GM12878 (cell line): Measurements from ENCODE around the gene NEMP2. TPM values are rescaled to one million over a fixed set of nuclear protein-coding genes. Genes with fewer than 3 reads are reported as not detected.
A peak's percentile ranks its signal among the peaks of the same experiment; 100 is the strongest.

Experiments used
- ATAC-seq: fragments of 200-7000 bp; cut with Tn5 transposase; 3 replicates; pipeline ENCODE4 v1.9.1; 2020; ENCODE audit warnings: mild to moderate bottlenecking, moderate library complexity
- BruUV-seq: library from RNA; stranded (reverse); fragments of 400-500 nt; replicated peaks from 2 replicates; lab custom pipeline; 2021; lab: Mats Ljungman, UMichigan
- CTCF ChIA-PET: fragments of 300-600 bp; sonication (Branson Sonifier 250); formaldehyde crosslinking; extraction: SDS; loops from one replicate; lab custom pipeline; 2021; ENCODE audit warnings: inconsistent platforms; lab: Yijun Ruan, JAX
- POLR2A ChIA-PET: fragments of 350-600 bp; formaldehyde crosslinking; extraction: SDS; loops from one replicate; lab custom pipeline; 2021; ENCODE audit warnings: inconsistent platforms; lab: Charles Lee
- RAD21 ChIA-PET: fragments of 300-600 bp; sonication (Branson Sonifier 250); formaldehyde crosslinking; loops from one replicate; lab custom pipeline; 2023; ENCODE audit warnings: antibody characterized with exemption; ENCODE audit not compliant: unreplicated experiment; lab: Charles Lee
- SMC1A ChIA-PET: fragments of 300-600 bp; sonication (Branson Sonifier 250); formaldehyde crosslinking; loops from one replicate; lab custom pipeline; 2023; ENCODE audit not compliant: unreplicated experiment, uncharacterized antibody; lab: Charles Lee
- DNase-seq: peaks from one replicate; pipeline ENCODE4 v3.0.0-alpha.2; 2011; ENCODE audit warnings: low read depth, low spot score
- FAIRE-seq: peaks from 3 replicates; lab custom pipeline; 2011; peaks lifted over from hg19 to GRCh38; lab: Jason Lieb, UNC
- H2AFZ ChIP-seq: 2 replicates; pipeline ENCODE4 v1.6.0; 2011; ENCODE audit warnings: low read depth, low read length, control low read depth; ENCODE audit not compliant: control insufficient read depth
- H3K27ac ChIP-seq: 2 replicates; pipeline ENCODE4 v1.5.1; 2011; ENCODE audit warnings: control low read depth; ENCODE audit not compliant: control insufficient read depth, insufficient read depth
- H3K27me3 ChIP-seq, 2 experiments: replicated peaks in 1 of 2; 2 replicates each; pipeline versions ENCODE4 v1.6.0 to v1.6.1; 2011; ENCODE audit warnings: low read length in 1 of 2; ENCODE audit not compliant: control insufficient read depth in 2 of 2, insufficient read depth in 2 of 2
- H3K36me3 ChIP-seq, 2 experiments: 2 replicates each; pipeline ENCODE4 v1.5.1; 2011; ENCODE audit warnings: low read length in 1 of 2; ENCODE audit not compliant: control insufficient read depth in 2 of 2, insufficient read depth in 2 of 2
- H3K4me1 ChIP-seq: 2 replicates; pipeline ENCODE4 v1.6.1; 2011; ENCODE audit warnings: mild to moderate bottlenecking, low read length, moderate library complexity, mixed read lengths; ENCODE audit not compliant: control insufficient read depth, insufficient read depth
- H3K4me2 ChIP-seq: 2 replicates; pipeline ENCODE4 v1.6.0; 2011; ENCODE audit warnings: control low read depth; ENCODE audit not compliant: control insufficient read depth, insufficient read depth
- H3K4me3 ChIP-seq: fragments of 200-600 bp; sonication (generic); 2 replicates; pipeline ENCODE4 v1.5.1; 2016
- H3K79me2 ChIP-seq: 2 replicates; pipeline ENCODE4 v1.6.0; 2011; ENCODE audit warnings: low read length; ENCODE audit not compliant: control insufficient read depth, insufficient read depth
- H3K9ac ChIP-seq: 2 replicates; pipeline ENCODE4 v1.8.0; 2011; ENCODE audit warnings: low read length, control low read depth, mixed read lengths; ENCODE audit not compliant: control insufficient read depth, insufficient read depth
- H3K9me3 ChIP-seq: replicated peaks from 3 replicates; pipeline ENCODE4 v1.5.1; 2011; ENCODE audit warnings: mild to moderate bottlenecking, low read length; ENCODE audit not compliant: control insufficient read depth, insufficient read depth
- H4K20me1 ChIP-seq: 2 replicates; pipeline ENCODE4 v1.6.0; 2011; ENCODE audit not compliant: control insufficient read depth, insufficient read depth
- BACH1 ChIP-seq: fragments of 450-650 bp; IDR thresholded peaks from 2 replicates; pipeline ENCODE4 v1.6.1; 2017; ENCODE audit warnings: mild to moderate bottlenecking, borderline replicate concordance
- BCLAF1 ChIP-seq: fragments of 450-650 bp; IDR thresholded peaks from 2 replicates; pipeline ENCODE4 v1.6.1; 2017; ENCODE audit warnings: antibody characterized with exemption, mild to moderate bottlenecking, moderate library complexity
- CREB1 ChIP-seq: IDR thresholded peaks from 2 replicates; pipeline ENCODE4 v1.6.1; 2012; ENCODE audit warnings: low read depth, mild to moderate bottlenecking, inconsistent platforms
- CREM ChIP-seq: IDR thresholded peaks from 2 replicates; pipeline ENCODE4 v1.6.1; 2014; ENCODE audit warnings: antibody characterized with exemption, low read depth
- HCFC1 ChIP-seq: fragments of 150-350 bp; IDR thresholded peaks from 2 replicates; pipeline ENCODE4 v1.6.1; 2014; ENCODE audit warnings: low read length
- HDAC2 ChIP-seq: fragments of 200-600 bp; sonication (generic); IDR thresholded peaks from 2 replicates; pipeline ENCODE4 v1.6.1; 2017
- IKZF2 ChIP-seq, 2 experiments: fragments of 450-650 bp; IDR thresholded peaks; 2 replicates each; pipeline ENCODE4 v1.6.1; 2017; ENCODE audit warnings: mild to moderate bottlenecking in 2 of 2, moderate library complexity in 2 of 2
- POLR2A ChIP-seq: IDR thresholded peaks from 2 replicates; pipeline ENCODE4 v1.6.1; 2011; ENCODE audit warnings: low read depth, mild to moderate bottlenecking, low read length
- RAD51 ChIP-seq: fragments of 450-650 bp; IDR thresholded peaks from 2 replicates; pipeline ENCODE4 v1.6.1; 2016; ENCODE audit warnings: moderate library complexity, mild to moderate bottlenecking, inconsistent platforms
- REST ChIP-seq: IDR thresholded peaks from 2 replicates; pipeline ENCODE4 v1.6.1; 2012; ENCODE audit warnings: mild to moderate bottlenecking, low read depth, low read length
- RUNX3 ChIP-seq: IDR thresholded peaks from 2 replicates; pipeline ENCODE4 v1.6.1; 2012; ENCODE audit warnings: low read length, inconsistent platforms
- SMC3 ChIP-seq: IDR thresholded peaks from 2 replicates; pipeline ENCODE4 v1.6.1; 2011; ENCODE audit warnings: low read length, improper control_type of control experiment, borderline replicate concordance
- TARDBP ChIP-seq: IDR thresholded peaks from 2 replicates; pipeline ENCODE4 v1.6.1; 2016; ENCODE audit warnings: borderline replicate concordance
- in situ Hi-C: fragments of 300-500 bp; cut with MboI; formaldehyde crosslinking; loops from 9 replicates; pipeline ENCODE4 v1.14.3; 2018; ENCODE audit warnings: mixed read lengths
- intact Hi-C: fragments of 100-400 bp; cut with micrococcal nuclease; formaldehyde crosslinking; loops from one replicate; pipeline ENCODE4 v1.14.2; 2022; ENCODE audit not compliant: unreplicated experiment
- polyA plus RNA-seq, 11 experiments: library from polyadenylated mRNA; depleted of rRNA in 4 of 11; unstranded in 6 of 11; stranded (reverse) in 5 of 11; fragments of >200 nt; fragmentation: Nextera tagmentation in 4 of 11; fragmentation: Illumina TruSeq in 1 of 11; extraction: Ambion mirVana in 4 of 11; extraction: Trizol in 1 of 11; gene quantifications; 1 replicate in 1 of 11; 2 replicates in 10 of 11; pipeline versions ENCODE4 v1.2.1 to v1.2.3, GENCODE V29; 2011 to 2016; ENCODE audit warnings: inconsistent platforms in 2 of 11, missing spikeins in 2 of 11, low read depth in 1 of 11
- total RNA-seq, 4 experiments: library from RNA; depleted of rRNA in 3 of 4; stranded (reverse); fragments of >200 nt in 3 of 4; fragmentation: Illumina TruSeq in 1 of 4; extraction: Trizol in 1 of 4; gene quantifications; 2 replicates each; pipeline versions ENCODE4 v1.2.1 to v1.2.3, GENCODE V29; 2013 to 2021
- TF ChIP-seq, protein P1 (sequence below): fragments of 450-650 bp; IDR thresholded peaks from 2 replicates; pipeline ENCODE4 v1.6.1; 2016; ENCODE audit warnings: mild to moderate bottlenecking
- TF ChIP-seq, protein P2 (sequence below): fragments of 450-650 bp; formaldehyde crosslinking; IDR thresholded peaks from 2 replicates; pipeline ENCODE4 v1.4.0; 2022; ENCODE audit warnings: mild to moderate bottlenecking, moderate library complexity

NEMP2 gene
- total and polyA plus RNA-seq, 10 of the 15 experiments (the other 5 are each of a cell fraction or from before 2014, with no cell fraction given) = 2.3 to 14.0 (median 8.1) TPM

DNA sequence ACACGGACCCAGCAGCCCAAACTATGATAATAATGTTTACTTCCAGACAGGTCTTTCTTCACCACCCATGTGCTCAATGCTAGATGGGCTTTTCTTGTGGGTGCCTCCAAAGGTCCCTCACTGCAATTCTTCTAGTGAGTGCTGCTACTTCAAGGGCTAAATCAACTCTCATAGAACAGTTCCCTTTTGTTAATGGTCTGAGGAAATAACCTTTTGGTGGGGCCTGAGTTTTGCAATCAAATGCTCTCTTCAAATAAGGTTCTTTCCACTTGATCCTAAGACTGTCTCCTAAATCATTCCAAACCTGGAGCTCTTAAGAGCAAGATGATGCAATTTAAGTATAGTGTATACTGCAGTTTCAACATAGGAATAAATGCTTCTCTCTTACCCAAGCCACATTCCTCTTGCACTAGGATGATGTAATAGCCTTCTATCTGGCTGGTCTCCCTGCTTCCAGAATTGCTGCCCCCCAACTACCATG, 6.0 kb downstream of the NEMP2 start (continued):
- peak; percentile 53 for TF ChIP-seq REST
- no peak for TF ChIP-seq SMC3
- TF ChIP-seq CREM = no peak
- TF ChIP-seq, all 136 proteins: peak for 2

DNA sequence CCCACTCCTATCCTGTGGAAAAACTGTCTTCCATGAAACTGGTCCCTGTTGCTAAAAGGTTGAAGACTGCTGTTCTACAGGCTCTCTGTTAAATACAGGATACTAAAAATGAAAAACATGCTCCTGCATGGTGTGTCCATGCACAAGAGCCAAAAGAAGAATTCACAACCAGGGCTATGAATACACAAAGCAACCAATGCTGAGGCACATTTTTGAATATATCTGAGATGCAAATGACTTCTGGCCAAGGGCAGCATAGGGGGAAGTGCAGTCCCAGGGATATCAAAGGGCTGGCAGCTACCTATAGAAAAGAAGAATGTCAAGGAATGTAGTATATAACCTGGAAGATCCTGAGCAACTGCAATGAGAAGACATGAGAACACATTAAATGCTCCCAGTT, 6.6 kb downstream of the NEMP2 start:
- ChIA-PET CTCF (no interaction called here), POLR2A (no interaction called here), SMC1A (no interaction called here), RAD21 (no interaction called here)
- peaks cover 44% of the 10 kb centered on the region for H3K4me1 ChIP-seq
- DNase-seq (no peak), FAIRE-seq (no peak), ATAC-seq (no peak)
- no peak overlapping the region for H3K27ac ChIP-seq
- intact Hi-C loops (loop anchor here (5.0 kb wide), 1 partner anchor 274 kb away; no protein-coding TSS in a partner anchor), in situ Hi-C loops (no loop called here)
- BruUV-seq = no TSS peak
- no peak overlapping the region for H3K4me3 ChIP-seq
- H3K4me2 ChIP-seq = 0 out of 2 replicates have a peak overlapping the region, but pooled peaks have one; percentile 11
- H3K79me2 ChIP-seq = peaks cover 20% of the 10 kb centered on the region
- no peaks in the 10 kb centered on the region for H3K9me3 ChIP-seq
- H4K20me1 ChIP-seq = no peaks in the 10 kb centered on the region
- H3K36me3 ChIP-seq = 0 out of 4 replicates have a peak, but pooled peaks cover 0 to 2% of the 10 kb centered on the region in 2 experiments
- H3K9ac ChIP-seq = no peak overlapping the region
- no peaks in the 10 kb centered on the region for H3K27me3 ChIP-seq
- no peak overlapping the region for H2AFZ ChIP-seq
- TF ChIP-seq IKZF2 (IDR thresholded peaks at IDR 0.05) (no peak), TARDBP (no peak), POLR2A (no peak), RUNX3 (no peak), CREB1 (no peak), BACH1 (no peak), HDAC2 (no peak), BCLAF1 (no peak), RAD51 (no peak), HCFC1 (no peak)
- TF ChIP-seq, protein P1, sequence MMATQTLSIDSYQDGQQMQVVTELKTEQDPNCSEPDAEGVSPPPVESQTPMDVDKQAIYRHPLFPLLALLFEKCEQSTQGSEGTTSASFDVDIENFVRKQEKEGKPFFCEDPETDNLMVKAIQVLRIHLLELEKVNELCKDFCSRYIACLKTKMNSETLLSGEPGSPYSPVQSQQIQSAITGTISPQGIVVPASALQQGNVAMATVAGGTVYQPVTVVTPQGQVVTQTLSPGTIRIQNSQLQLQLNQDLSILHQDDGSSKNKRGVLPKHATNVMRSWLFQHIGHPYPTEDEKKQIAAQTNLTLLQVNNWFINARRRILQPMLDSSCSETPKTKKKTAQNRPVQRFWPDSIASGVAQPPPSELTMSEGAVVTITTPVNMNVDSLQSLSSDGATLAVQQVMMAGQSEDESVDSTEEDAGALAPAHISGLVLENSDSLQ = no peak
- TF ChIP-seq, protein P2, sequence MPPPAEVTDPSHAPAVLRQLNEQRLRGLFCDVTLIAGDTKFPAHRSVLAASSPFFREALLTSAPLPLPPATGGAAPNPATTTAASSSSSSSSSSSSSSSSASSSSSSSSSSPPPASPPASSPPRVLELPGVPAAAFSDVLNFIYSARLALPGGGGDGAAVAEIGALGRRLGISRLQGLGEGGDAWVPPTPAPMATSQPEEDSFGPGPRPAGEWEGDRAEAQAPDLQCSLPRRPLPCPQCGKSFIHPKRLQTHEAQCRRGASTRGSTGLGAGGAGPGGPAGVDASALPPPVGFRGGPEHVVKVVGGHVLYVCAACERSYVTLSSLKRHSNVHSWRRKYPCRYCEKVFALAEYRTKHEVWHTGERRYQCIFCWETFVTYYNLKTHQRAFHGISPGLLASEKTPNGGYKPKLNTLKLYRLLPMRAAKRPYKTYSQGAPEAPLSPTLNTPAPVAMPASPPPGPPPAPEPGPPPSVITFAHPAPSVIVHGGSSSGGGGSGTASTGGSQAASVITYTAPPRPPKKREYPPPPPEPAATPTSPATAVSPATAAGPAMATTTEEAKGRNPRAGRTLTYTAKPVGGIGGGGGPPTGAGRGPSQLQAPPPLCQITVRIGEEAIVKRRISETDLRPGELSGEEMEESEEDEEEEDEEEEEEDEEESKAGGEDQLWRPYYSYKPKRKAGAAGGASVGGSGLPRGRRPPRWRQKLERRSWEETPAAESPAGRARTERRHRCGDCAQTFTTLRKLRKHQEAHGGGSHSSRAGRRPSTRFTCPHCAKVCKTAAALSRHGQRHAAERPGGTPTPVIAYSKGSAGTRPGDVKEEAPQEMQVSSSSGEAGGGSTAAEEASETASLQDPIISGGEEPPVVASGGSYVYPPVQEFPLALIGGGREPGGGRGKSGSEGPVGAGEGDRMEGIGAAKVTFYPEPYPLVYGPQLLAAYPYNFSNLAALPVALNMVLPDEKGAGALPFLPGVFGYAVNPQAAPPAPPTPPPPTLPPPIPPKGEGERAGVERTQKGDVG (CRISPR knock-in tag) = no peak
